ENCODE results near the gene SNAP29. TPM values are rescaled to one million over a fixed set of nuclear protein-coding genes. Genes with fewer than 3 reads are reported as not detected.

The SNAP29 gene
- total and polyA plus RNA-seq, 9 of the 15 experiments (the other 6 are each of a cell fraction or from before 2014, with no cell fraction given) = 19.5 to 250 (median 75.9) TPM

DNA sequence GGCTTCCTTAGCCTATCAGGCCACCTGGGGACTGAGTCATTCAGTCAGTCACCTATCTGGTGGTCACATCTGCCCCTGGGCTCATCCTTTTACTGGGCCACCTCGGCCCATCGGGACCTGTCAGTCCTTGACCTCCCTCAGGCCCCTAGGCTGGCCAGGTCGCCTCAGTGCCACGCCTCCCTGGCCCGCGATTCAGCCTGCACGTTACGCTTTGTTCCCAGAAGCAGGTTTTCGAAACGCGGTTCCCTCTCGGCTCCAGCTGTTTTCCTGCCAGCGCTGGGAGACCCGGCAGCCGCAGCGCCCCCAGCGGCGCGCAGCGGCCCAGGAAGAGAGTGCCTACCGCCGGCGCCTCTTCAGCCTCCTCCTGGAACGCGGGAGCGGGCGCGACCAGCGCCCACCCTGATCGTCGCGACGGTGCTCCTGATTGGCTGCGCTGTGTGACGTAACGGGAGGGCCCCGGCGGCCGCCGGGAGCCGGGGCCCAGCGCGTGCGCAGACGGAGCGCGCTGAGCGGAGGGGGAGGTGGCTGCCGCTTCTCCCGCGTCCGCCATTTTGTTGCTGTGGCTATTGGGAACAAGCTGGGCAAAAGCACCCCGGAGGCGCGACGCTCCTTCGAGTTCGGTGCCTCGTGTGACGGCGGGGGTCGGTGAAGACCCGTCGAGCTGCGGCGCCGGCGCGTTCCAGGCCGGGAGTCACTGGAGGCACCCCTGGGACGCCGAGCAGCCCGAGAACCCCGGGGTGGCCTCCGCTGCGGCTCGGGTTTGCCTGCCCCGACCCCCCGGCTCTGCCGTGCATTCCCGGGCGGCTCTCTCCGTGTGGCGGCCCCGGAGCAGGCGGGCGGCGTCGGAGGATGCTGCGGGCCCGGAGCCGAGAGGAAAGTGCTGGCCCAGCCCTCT, 58.4 kb downstream of the SNAP29 start, which contains the start of gene CRKL (continued):
- no peak for TF ChIP-seq USF2 (CRISPR knock-in tag; IDR thresholded peaks at IDR 0.05)
- TF ChIP-seq NCOA1 (IDR thresholded peaks at IDR 0.05; ENCODE audit: low read depth) = no peak
- no peak for TF ChIP-seq CXXC5 (CRISPR knock-in tag; IDR thresholded peaks at IDR 0.05)
- no peak for TF ChIP-seq BRF2 (IDR thresholded peaks at IDR 0.05; ENCODE audit: borderline replicate concordance, insufficient read depth, insufficient read length)
- TF ChIP-seq, protein P1, sequence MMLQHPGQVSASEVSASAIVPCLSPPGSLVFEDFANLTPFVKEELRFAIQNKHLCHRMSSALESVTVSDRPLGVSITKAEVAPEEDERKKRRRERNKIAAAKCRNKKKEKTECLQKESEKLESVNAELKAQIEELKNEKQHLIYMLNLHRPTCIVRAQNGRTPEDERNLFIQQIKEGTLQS (IDR thresholded peaks at IDR 0.05) = no peak
- TF ChIP-seq, protein P1 (CRISPR knock-in tag; conservative IDR thresholded peaks at IDR 0.05) = peak; percentile 99
- peak; percentile 73; the same call in 1 of the 2 replicates for TF ChIP-seq PTBP1 (IDR thresholded peaks at IDR 0.05; ENCODE audit: low read depth, low read length)
- TF ChIP-seq MEF2D (tag; conservative IDR thresholded peaks at IDR 0.05; ENCODE audit: low read depth) = no peak
- no peak for TF ChIP-seq HMG20A (CRISPR knock-in tag; conservative IDR thresholded peaks at IDR 0.05)
- TF ChIP-seq EZH2 (IDR thresholded peaks at IDR 0.05; ENCODE audit: borderline replicate concordance, low read depth, low read length) = no peak; the same call in 1 of the 2 replicates
- no peak for TF ChIP-seq ZNF707 (CRISPR knock-in tag; conservative IDR thresholded peaks at IDR 0.05)
- no peak for TF ChIP-seq ZNF740 (CRISPR knock-in tag; IDR thresholded peaks at IDR 0.05)
- no peak for TF ChIP-seq ZNF740 (tag; IDR thresholded peaks at IDR 0.05)
- no peak for TF ChIP-seq GATAD2B (IDR thresholded peaks at IDR 0.05; ENCODE audit: borderline replicate concordance)
- TF ChIP-seq CBX5 (IDR thresholded peaks at IDR 0.05; ENCODE audit: borderline replicate concordance, low read depth) = no peak
- no peak for TF ChIP-seq HMG20B (CRISPR knock-in tag; IDR thresholded peaks at IDR 0.05)
- TF ChIP-seq L3MBTL2 (IDR thresholded peaks at IDR 0.05) = no peak
- TF ChIP-seq ZNF436 (CRISPR knock-in tag; IDR thresholded peaks at IDR 0.05) = no peak
- no peak for TF ChIP-seq MAZ (CRISPR knock-in tag; conservative IDR thresholded peaks at IDR 0.05 in 1 of 2, IDR thresholded peaks at IDR 0.05 in 1 of 2)
